GM19043 (cell line): Measurements from ENCODE around the gene ID1.
A peak's percentile ranks its signal among the peaks of the same experiment; 100 is the strongest.
"Not testable (repeated sequence)": the region's sequence is repeated elsewhere in the genome, so short reads cannot be mapped to it uniquely, and the experiment has no call there.

ENCODE experiments used
- ATAC-seq: cut with Tn5 transposase; IDR thresholded peaks from one replicate; pipeline ENCODE4 v1.9.1; 2021; ENCODE audit warnings: low read depth; ENCODE audit not compliant: unreplicated experiment

The ID1 gene

GRCh38 chr20:31572701-31573554 is 32.2 kb upstream of the ID1 start:
- peak; percentile 82 for ATAC-seq

- no peak for ATAC-seq
Observed at GRCh38 chr20:31573555-31574321, 31.4 kb upstream of the ID1 start.

DNA sequence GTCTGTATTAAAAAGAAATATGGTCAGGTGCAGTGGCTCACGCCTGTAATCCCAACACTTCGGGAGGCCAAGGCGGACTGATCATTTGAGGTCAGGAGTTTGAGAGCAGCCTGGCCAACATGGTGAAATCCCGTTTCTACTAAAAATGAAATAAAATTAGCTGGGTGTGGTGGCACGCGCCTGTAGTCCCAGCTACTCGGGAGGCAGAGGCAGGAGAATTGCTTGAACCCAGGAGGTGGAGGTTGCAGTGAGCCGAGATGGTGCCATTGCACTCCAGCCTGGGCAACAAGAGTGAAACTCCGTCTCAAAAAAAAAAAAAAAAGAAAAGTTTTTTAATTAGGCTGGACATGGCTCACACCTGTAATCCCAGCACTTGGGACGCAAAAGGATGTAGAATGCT is 30.1 kb upstream of the ID1 start:
- not testable (repeated sequence) for ATAC-seq

DNA sequence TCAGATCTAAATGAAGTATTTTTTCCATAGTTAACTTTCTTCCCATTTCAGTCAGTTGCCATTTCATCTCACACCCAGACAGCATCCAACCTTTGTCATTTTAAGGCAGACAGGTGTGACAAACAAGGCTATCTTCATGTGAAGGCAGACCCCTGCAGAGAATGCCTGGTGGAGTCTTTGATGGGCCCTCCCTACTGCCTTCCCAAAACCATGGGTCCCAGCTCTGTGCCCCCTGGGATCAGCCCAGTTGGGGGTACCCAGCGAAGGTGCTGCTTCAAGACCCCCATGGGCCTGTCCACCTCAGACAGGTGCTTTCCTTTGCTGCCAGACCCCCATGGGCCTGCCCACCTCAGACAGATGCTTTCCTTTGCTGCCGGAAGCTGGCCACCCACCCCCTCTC is 28.3 kb upstream of the ID1 start:
- no peak for ATAC-seq

GRCh38 chr20:31577194-31577593 is 27.9 kb upstream of the ID1 start:
- ATAC-seq, result no peak

DNA sequence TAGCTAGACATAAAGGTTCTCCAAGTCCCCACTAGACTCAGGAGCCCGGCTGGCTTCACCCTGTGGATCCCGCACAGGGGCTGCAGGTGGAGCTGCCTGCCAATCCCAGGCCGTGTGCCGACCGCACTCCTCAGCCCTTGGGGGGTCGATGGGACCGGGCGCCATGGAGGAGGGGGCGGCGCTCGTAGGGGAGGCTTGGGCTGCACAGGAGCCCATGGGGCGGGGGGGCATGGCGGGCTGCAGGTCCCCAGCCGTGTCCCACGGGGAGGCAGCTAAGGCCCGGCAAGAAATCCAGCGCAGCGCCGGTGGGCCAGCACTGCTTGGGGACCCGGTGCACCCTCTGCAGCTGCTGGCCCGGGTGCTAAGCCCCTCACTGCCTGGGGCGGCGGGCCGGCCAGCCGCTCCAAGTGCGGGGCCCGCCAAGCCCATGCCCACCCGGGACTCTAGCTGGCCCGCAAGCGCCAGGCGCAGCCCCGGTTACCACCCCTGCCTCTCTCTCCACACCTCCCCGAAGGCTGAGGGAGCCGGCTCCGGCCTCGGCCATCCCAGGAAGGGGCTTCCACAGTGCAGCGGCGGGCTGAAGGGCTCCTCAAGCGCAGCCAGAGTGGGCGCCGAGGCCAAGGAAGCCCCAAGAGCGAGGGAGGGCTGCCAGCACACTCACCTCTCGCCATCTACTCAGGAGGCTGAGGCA is 26.5 kb upstream of the ID1 start:
- no peak for ATAC-seq

DNA sequence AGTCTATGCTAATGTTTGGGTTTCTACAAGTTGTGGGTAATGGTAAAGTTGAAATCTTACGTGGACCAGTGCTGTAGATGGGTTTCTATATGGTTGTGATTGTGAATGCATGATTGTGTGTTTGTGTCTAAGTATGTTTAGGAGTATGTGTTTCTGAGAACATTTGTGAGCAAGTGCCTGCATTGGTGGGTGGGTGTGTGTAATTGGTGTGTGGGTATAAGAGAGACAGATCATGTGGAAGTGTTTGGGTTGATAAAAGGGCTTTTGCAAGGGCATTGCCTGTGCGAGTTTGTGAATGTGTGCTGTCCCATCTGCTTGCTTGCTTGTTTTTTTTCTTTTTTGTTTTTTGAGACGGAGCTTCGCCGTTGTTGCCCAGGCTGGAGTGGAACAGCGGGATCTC is 25.8 kb upstream of the ID1 start:
- no peak for ATAC-seq

DNA sequence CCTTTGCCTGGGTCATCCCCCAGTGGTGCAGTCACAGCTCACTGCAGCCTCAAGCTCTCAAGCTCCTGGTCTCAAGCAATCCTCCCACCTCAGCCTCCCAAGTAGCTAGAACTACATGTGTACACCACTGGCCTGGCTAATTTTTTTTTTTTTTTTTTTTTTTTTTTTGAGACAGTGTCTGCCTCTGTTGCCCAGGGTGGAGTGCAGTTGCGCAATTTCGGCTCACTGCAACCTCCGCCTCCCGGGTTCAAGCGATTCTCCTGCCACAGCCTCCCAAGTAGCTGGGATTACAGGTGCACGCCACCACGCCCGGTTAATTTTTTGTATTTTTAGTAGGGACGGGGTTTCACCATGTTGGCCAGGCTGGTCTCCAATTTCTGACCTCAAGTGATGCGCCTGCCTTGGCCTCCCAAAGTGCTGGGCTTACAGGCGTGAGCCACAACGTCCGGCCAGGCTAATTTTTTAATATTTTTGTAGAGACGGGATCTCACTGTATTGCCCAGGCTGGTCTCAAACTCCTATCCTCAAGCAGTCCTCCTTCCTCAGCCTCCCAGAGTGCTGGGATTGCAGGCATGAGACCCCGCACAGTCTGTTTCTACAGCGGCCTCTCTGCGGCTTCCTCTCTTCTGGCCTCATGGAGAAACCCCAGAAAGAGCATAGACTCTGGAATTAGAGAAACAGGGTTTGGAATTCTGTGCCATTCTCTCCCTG is 25.0 kb upstream of the ID1 start:
- ATAC-seq, result not testable (repeated sequence)

GRCh38 chr20:31580706-31581105 is 24.4 kb upstream of the ID1 start:
- ATAC-seq, result no peak

- ATAC-seq, result no peak
Observed at GRCh38 chr20:31581391-31581790, 23.7 kb upstream of the ID1 start.

DNA sequence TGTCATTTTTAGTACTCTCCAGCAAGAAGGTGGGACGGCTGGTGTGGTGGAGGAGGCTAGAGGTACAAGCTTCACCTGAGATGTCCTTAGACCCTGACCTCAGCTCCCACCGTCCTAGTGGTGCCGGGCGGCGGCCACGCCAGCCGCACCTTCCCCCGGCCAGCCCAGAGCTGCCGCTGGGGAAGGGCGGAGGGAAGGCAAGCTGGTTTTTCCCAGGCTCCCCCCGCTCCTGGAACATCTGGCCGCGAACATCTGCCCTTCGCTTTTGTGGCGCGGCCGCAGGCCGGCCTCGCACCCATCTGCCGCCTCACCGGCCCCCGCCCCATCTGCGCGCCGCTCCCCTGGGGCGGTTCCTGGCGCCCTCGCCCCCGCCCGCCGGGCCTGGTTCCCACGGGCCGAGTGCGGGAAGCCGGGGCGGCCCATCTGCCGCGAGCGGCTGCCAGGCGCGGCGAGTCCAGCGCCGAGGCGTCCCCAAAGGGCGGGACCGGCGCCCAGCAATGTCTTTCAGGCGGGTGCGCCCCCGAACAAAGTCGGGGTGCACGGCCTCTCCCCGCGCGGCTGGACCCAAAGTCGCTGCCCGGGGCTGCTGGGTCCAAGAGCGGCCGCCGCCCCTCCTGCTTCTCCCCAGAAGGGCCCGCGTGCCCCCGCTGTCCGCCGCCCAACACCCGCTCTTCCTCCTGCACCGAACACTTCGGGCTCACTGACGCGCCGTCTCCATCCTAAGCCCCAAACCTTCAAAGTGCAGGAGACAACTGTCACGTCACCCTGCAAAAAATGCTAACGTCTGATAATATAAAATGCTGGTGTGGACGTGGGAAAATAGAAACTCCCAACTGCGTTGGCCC is 17.3 kb upstream of the ID1 start:
- ATAC-seq, result no peak

GRCh38 chr20:31590717-31591225 is 14.3 kb upstream of the ID1 start:
- no peak for ATAC-seq

- ATAC-seq, result no peak
Observed at GRCh38 chr20:31593221-31594001, 11.7 kb upstream of the ID1 start.

GRCh38 chr20:31594002-31594557 is 11.0 kb upstream of the ID1 start:
- ATAC-seq, result no peak

DNA sequence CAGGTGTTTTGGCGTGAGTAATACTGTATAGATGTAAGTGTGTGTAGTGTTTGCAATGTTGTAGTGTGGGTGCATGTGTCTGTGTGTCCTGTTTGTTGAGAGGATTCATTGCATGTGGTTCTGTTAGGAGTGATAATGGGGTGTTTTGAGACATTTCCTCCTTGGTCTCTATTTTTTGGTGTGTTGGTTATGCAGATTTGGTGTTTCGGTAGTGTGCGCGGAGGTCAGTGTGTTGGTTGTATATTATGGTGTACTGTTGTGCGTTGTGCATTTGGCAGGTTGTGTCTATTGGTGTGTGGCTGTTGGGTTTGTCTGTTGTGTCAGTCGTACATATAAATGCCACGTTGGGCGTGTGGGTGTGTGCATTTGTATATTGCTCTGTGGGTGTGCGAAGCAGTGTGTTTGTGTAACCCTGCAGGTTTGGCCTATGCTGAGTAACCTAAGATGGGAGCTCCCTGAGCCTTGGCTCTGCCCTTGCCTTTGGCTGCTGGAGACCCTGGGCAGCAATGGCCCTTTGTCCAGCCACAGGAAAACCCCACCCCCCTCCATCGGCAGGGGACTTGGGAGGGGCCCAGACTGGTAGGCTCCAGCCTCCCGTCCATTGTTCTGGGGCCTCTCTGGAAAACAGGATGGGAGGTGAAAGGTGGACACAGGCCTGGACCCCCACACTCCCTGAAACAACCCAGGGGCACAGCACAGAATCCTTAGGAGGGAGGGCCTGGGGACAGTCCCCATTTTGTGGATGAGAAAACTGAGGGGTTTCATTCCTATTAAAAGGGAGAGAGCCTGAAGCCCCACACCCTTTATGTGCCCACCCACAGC is 10.3 kb upstream of the ID1 start:
- no peak for ATAC-seq

DNA sequence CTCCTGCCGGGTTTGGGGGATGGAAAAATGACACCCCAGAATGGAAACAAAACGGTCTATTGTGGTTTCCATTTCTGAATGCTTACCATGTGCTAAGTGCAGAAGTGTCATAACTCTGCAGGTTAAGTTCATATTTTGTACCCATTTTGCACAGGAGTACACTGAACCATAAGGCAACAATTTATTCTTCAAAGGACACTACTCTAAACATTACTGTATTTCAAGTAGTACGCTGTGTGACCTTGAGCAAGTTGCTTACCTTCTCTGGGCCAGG is 9.8 kb upstream of the ID1 start:
- ATAC-seq, result no peak

DNA sequence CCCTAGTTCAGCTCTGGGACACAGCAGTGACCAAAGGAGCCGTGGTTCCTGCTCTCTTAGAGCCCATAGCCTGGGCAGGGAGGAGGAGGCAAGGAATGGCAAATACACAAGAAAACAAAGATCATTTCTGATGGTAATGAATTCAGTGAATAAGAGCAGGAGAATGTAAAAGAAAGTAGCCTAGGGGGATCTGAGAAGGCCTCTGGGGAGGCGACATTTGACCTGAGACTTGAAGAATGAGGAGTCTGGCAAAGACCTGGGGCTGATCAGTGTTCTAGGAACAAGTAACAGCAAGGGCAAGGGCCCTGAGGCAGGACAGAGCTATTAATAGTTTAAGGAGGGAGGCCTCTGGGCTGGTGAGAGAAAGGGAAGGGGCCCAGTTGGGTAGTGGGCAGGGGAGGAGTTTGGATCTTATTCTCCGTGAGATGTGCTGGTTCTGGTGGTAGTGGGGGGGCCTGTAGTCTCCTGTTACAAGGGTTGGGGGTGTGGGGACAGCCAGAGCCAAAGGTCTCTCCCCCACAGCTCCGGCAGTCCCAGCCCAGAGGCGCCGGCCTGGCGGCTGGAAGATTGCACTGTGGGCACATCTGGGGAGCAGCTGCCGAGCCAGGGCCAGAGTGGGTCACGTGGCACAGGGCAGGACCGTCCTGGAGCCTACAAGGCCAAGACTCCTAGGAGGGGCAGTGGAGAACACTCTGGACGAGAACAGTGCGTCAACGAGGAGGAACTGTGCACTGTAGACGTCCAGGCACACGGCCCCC is 9.3 kb upstream of the ID1 start:
- no peak for ATAC-seq
